GM18868 (cell line): ENCODE data around the gene RASSF7.

Experiments
- ATAC-seq: cut with Tn5 transposase; IDR thresholded peaks from one replicate; pipeline ENCODE4 v1.9.1; 2021; ENCODE audit warnings: mild to moderate bottlenecking, moderate library complexity; ENCODE audit not compliant: unreplicated experiment

The RASSF7 gene

DNA sequence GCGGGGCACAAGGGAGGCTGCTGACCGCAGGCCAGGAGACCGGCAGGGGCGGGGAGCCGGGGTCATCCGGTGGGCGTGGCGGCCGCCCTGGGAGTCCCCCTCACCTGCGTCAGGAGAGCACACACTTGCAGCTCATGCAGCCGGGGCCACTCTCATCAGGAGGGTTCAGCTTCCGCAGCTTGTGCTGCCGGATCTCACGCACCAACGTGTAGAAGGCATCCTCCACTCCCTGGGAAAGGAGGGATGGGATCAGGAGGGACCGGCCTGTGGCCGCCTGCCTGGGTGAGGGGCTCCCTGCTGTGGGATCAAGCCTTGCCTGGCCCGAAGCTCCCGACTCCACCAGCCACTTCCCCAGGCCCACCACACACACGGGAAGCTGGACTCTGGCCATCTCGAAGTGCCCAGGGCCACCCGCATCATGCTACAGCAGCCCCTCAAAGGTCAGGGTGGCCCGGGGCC lies 28.2 kb upstream of the RASSF7 start:
- ATAC-seq = no peak

DNA sequence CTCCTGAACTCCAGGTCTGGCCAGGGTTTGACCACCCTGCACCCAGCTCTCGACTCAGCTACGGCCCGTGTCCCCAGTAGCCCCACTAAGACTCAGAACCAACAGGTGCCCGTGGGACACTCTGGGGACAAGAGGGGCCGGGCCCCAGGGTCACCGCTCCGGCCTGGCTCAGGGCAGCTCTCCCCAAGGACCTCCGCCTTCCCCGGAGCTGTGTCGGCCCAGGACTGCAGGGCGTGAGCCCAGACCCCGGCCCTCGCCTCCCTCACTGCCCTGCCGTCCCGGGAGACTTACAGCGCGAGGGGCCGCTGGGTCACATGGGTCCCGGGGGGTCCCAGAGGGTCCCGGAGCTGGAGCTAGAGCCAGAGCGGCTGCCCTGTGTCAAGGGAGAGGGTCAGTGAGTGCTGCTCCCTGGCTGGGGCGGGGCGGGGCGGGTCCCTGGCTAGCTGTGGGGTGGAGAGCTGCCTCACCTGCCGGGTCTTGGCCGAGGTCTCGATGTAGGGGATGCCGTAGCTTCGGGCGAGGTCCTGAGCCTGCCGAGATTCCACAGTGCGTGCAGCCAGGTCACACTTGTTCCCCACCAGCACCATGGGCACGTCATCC lies 27.7 kb upstream of the RASSF7 start:
- no peak for ATAC-seq

- ATAC-seq = no peak
Measured at GRCh38 chr11:533586-534395, 27.0 kb upstream of the RASSF7 start.

DNA sequence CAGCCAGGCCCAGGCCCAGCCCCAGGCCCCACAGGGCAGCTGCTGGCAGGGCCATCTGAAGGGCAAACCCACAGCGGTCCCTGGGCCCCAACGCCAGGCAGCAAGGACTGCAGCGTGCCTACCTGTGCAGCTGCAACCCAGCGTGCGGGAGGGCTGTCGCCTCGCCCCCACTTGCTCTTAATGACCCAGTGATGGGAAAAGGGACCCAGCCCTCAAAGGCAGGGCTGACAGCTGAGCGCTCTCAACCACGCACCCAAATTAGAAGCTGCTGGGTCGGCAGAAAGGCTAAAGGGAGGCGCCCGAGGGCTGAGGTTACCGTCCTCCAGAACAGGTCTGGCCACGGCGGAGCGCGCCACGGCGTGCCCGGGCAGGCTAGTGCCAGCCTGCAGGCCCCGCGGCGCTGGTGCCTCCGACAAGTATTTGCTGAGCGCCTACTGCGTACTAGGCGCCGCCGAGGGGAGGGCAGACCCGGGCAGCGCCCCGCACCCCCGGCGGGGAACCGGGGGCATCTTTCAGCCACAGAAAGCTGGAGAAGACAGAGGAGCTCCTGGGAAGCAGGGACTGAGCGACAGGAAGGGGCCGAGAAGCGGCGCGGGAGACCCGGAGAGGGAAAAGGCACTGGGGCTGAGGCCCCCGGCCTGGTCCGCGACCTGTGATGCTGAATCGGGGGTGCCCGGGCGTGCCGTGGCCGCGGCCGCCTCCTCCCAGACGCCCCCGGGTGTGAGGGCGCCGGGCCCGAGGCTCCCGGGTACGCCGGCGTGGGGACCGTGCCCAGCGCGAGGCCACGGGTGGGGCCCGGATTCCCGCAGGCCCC lies 26.2 kb upstream of the RASSF7 start:
- ATAC-seq = no peak

DNA sequence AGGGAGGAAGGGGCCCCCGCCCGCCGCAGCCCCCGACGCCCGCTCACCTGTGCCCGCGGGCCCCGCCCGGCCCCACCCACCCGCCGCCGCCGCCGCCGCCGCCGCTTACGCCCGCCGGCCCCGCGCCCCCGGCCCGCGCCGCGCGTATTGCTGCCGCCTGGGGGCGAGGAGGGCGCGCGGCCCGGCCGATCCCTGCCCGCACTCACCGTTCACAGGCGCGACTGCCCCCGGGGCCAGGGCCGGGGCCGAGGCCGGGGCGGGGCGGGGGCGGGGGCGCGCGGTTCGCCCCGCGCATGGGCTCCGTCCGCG lies 25.6 kb upstream of the RASSF7 start:
- peak; percentile 11 for ATAC-seq

GRCh38 chr11:535519-536454 lies 25.0 kb upstream of the RASSF7 start, which contains the start of gene HRAS:
HRAS (minus strand) TSS chr11:535576.
- peak; percentile 81 for ATAC-seq

DNA sequence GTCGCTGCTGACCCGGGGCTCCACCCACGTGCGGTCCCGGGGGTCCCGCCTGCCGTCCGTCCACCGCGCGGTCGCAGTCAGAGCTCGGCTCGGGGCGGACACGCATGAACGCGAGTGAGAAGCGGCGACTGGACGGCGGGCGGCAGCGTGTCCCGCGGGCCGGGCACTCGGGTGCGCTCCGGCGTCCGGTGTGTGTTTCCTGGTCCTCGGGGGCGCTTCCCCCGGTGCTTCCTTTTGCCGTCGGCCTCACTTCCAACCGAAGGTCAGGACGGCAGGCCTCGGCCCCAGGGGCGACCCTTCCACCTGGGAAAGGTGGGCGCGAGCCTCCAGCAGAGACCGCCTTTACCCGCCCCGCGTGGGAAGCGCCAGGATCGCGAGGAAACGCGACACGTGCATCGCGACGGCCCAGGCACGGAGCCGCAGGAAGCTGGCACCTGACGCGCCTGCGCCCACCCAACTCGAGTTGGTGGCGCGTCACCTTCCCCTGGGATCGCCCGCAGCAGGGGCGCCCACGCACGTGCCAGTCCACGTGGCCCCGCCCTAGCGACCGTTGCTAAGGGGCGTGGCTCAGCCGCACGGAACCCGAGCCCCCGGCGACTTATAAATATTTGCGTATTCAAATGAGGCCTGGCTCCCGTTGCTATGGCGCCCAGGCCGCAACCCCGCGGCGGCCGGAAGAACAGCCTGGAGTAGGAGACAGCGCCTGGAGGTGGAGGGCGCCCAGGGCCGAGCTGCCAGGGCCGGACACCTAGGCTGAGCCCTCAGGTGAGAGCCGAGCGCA lies 23.7 kb upstream of the RASSF7 start, which contains the start of gene LRRC56:
LRRC56 (plus strand) TSS at position 687 of the 781 bp plus-strand sequence. CDS start 3,158 bp downstream, outside the sequence.
- peak; percentile 40 for ATAC-seq

DNA sequence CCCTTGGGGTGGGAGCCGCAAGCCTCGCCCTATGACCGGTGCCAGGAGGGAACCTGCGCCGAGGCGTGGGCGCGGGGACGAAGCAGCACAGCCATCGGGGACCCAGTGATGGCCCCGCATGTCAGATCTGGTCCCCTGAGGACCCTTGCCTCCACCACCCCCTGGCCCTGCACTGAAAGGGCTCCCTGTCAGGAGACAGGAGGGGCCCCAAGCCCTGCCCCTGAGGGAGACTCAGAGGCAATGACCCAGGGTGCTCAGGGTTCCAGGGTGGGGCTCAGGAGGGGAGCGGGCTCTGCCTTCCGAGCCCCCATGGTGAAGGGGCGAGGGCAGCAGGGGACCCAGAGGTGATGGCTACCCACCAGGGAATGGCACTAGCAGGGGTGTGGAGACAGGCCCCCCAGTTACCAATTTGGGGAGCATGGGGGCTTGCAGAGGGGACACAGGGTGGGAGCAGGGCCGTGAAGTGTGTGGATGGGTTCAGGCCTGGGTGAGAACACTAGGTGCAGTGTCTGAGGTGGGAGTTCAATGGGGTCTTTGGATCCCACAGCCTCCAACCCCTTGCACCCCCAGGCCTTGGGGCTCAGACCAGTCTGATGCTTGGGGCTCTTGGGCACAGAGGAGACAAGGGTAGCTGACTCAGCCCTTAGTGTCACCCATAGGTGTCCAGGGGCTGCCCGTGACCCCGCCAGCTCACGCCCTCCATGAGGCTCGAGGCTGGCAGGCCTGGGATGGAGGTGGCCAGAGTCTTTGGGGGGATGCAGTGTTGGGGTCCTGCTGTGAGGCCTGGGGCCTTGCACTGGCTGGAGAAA lies 22.9 kb upstream of the RASSF7 start:
- ATAC-seq = no peak

DNA sequence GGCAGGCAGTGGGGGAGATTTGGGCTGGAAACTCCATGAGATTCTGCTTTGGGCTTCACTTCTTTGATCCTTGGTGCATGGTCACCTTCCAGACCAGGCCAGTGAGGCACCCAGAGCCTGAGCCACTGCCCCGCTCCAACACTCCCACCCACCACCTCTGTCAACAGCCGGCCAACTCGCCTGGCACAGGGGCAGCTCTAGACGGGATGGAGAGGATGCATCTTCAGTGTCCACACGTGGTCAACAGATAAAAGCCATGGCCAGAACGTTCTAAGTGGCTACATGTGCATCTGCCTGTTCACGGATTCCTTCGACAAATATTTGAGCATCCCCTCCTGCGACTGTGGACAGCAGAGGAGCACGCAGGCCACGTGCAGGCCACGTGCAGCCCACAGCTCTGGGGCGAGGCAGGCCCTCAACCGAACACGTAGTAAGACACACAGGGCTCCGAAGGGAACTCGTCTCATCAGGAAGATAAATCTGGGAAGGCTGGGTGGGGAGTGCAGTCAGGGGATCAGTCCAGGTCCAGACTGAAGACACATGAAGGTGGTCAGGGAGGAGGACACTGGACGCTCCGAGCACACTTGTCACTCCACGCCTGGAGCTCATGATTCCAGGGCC lies 22.2 kb upstream of the RASSF7 start:
- no peak for ATAC-seq

- no peak for ATAC-seq
Measured at GRCh38 chr11:539971-540481, 20.7 kb upstream of the RASSF7 start.

DNA sequence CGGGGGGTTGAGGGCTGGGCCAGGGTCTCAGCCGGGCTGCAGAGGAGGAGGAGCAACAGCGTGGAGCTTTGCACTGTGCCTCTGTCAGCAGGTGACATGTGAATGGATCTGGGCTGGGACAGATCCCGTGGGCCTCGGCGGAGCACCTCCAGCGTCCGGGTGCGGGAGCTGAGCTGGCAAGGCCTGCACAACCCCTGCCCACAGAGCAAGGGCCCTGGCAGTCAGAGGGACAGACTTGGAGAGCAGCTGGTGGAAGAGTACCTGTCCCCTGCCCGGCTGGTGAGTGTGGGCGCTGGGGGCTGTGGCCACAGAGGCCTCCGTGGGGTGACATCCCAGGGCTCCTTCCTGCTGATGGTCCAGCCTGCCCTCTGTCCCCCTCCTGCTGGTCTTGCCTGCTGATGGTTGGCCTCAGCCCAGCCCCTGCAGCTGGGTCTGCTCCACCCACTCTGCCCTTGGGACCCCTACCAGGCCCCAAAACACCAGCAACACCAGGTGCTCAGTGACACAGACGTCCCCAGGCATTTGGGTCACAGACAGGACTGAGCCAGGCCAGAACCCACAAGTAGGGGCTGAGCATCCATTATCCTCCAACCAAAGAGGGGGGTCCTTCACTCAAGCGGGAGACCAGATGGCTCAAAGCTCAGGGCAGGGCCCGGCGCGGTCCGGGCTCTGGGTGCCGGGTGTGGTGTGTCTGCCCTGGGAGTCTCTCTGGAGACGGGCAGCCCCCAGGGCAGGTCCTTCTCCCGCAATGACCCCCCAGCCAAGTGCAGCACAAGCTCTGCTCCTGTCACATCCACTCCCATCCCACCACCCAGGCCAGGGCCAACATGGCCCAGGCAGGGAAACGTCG lies 20.0 kb upstream of the RASSF7 start:
- ATAC-seq = no peak

DNA sequence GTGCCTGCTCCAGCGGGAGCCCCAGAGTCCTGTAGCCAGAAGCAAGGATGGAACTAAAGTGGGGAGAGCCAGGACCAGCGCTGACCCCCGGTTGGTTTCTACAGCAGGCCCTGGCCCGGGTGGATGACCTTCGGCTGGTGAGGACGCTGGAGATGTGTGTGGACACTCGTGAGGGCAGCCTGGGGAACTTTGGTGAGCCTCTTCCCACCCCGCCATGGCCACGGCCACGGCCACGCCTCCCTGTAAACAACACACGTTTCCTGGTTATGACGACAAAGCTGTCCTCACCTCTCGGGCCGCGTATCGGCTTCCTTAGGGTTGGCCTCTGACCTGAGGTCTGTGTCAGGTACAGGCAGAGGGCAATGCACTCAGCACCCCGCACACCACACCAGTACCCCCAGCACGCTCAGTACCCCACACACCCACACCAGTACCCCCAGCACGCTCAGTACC lies 19.3 kb upstream of the RASSF7 start:
- no peak for ATAC-seq

DNA sequence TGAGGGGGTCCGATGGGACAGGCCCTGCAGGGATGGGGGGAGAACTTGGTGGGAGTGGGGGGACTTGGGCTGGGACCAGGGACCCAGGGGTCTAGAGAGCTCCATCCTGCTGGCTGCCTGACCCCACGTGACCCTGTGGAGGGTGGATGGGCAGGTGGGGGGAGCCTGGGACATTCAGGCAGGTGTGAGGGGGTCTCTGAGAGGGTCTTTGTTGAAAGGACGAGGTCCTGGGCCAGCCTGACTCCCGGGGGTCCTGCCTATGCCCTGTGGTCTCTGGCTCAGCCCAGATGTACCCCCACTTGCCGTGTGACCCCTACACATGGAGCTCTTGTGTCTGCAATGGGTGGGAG lies 16.0 kb upstream of the RASSF7 start:
- ATAC-seq = no peak

- ATAC-seq = no peak
Measured at GRCh38 chr11:545171-545570, 15.6 kb upstream of the RASSF7 start.

DNA sequence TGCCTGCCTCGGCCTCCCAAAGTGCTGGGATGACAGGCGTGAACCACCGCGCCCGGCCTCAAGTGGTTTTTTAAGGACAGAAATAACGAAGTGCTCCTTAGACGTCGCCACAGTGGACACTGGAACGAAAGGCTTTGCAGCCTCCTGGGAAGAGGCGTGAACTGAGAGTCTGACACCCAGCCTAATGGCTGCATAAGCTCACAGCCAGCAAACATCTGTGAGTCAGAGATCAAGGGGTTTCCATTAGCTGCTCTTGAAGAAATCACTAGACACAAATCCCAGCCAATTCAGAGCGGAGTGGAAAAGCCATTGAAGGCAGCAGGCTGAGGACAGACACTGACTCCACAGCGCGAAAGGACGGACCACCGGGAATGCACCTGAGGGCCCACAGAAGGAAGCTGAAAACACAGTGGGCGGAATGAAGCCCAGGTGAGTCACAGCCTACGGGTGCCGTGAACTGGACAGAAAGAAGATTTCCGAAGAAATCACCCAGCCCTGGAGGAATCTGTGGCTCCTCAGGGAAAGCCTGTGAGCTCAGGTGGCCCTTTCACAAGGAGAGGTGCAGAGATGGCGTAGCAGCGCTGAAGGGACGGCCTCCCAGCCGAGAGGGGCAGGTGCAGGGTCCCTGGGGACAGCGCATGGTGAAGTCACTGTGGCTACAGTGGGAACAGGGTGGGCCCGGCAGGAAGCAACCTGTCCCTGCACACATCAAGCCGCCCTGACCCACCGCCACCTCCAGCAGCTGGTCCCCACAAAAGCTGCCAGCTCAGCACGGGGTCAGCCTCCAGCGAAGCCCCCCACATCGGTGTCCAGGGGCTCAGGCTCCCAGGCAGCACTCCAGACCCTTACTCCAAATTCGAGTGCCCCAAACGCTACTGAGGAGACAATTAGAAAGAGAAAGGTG lies 11.8 kb upstream of the RASSF7 start:
- ATAC-seq = no peak

GRCh38 chr11:550021-550745 lies 10.6 kb upstream of the RASSF7 start:
- ATAC-seq = no peak
